Uterus (tissue), 2 donors: Measurements from ENCODE around the gene KRTAP5-11.

Source experiments
- CTCF ChIP-seq, 4 experiments: fragments of 200-600 bp in 2 of 4; fragments of 450-650 bp in 2 of 4; sonication (generic) in 2 of 4; IDR thresholded peaks; one replicate each; pipeline ENCODE4 v1.5.1; 2016 to 2019; ENCODE audit warnings: antibody characterized with exemption in 4 of 4, mild to moderate bottlenecking in 2 of 4, moderate library complexity in 1 of 4
- POLR2A ChIP-seq, 2 donors: fragments of 450-650 bp; IDR thresholded peaks; one replicate each; pipeline ENCODE4 v1.6.1; 2016; ENCODE audit warnings: antibody characterized with exemption in 2 of 2, mild to moderate bottlenecking in 1 of 2, moderate library complexity in 1 of 2

DNA sequence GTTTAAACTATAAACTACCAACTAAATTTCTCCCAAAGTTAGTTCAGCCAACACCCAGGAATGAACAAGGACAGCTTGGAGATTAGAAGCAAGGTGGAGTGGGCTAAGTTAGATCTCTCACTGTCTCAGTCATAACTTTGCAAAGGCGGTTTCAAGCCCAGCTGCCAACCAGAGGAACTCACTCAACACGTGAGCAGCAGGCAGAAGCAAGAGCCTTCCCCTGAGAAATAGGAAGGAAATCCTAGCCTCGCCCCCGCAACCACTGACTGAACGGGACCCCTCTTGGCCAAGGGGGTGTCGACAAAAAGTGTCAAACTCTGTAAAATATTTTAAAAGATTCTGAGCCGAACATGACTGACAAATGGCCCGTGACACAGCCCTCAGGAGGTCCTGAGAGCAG lies 38.8 kb downstream of the KRTAP5-11 start:
- no peak for TF ChIP-seq POLR2A (IDR thresholded peaks at IDR 0.05)
- TF ChIP-seq CTCF (IDR thresholded peaks at IDR 0.05): no peak
